Astrocyte (in vitro differentiated cells and primary cell): ENCODE measurements around the gene TERT. TPM values are rescaled to one million over a fixed set of nuclear protein-coding genes. Genes with fewer than 3 reads are reported as not detected.

Experiments used
- DNase-seq: peaks from one replicate; pipeline ENCODE4 v3.0.0-alpha.2; 2010; ENCODE audit warnings: low read depth
- FAIRE-seq: peaks from 2 replicates; lab custom pipeline; 2011; peaks lifted over from hg19 to GRCh38; lab: Jason Lieb, UNC
- H2AFZ ChIP-seq: 2 replicates; pipeline ENCODE4 v1.6.0; 2012; ENCODE audit warnings: low read depth, low read length, inconsistent platforms
- H3K27ac ChIP-seq: 2 replicates; pipeline ENCODE4 v1.5.1; 2011; ENCODE audit warnings: low read depth, low read length, inconsistent platforms
- H3K27me3 ChIP-seq: 2 replicates; pipeline ENCODE4 v1.6.0; 2011; ENCODE audit warnings: low read length, inconsistent platforms; ENCODE audit not compliant: insufficient read depth
- H3K36me3 ChIP-seq: 2 replicates; pipeline ENCODE4 v1.5.1; 2011; ENCODE audit warnings: low read length, inconsistent platforms; ENCODE audit not compliant: insufficient read depth
- H3K4me1 ChIP-seq: 2 replicates; pipeline ENCODE4 v1.5.1; 2011; ENCODE audit warnings: low read length, inconsistent platforms; ENCODE audit not compliant: insufficient read depth
- H3K4me2 ChIP-seq: 2 replicates; pipeline ENCODE4 v1.6.0; 2012; ENCODE audit warnings: low read length, inconsistent platforms
- H3K4me3 ChIP-seq: 2 replicates; pipeline ENCODE4 v1.5.1; 2011; ENCODE audit warnings: low read depth, mild to moderate bottlenecking, low read length, inconsistent platforms; ENCODE audit not compliant: insufficient read depth
- H3K79me2 ChIP-seq: 2 replicates; pipeline ENCODE4 v1.6.0; 2012; ENCODE audit warnings: mild to moderate bottlenecking, low read length, inconsistent platforms; ENCODE audit not compliant: insufficient read depth
- H3K9ac ChIP-seq: 2 replicates; pipeline ENCODE4 v1.6.0; 2012; ENCODE audit warnings: mild to moderate bottlenecking, low read length, inconsistent platforms
- H3K9me3 ChIP-seq: 2 replicates; pipeline ENCODE4 v1.5.1; 2012; ENCODE audit warnings: low read depth, mild to moderate bottlenecking, low read length, inconsistent platforms; ENCODE audit not compliant: insufficient read depth
- H4K20me1 ChIP-seq: 2 replicates; pipeline ENCODE4 v1.6.0; 2012; ENCODE audit warnings: low read length, inconsistent platforms; ENCODE audit not compliant: insufficient read depth
- H3K27ac Mint-ChIP-seq: one replicate; pipeline ENCODE4 v1.8.0; 2021; ENCODE audit warnings: mild to moderate bottlenecking, mixed read lengths; ENCODE audit not compliant: unreplicated experiment
- H3K27me3 Mint-ChIP-seq: one replicate; pipeline ENCODE4 v1.8.0; 2021; ENCODE audit warnings: low read depth, mixed read lengths; ENCODE audit not compliant: unreplicated experiment
- H3K36me3 Mint-ChIP-seq: one replicate; pipeline ENCODE4 v1.8.0; 2021; ENCODE audit warnings: low read depth, mixed read lengths; ENCODE audit not compliant: unreplicated experiment
- H3K4me1 Mint-ChIP-seq: one replicate; pipeline ENCODE4 v1.8.0; 2021; ENCODE audit warnings: low read depth, mixed read lengths; ENCODE audit not compliant: unreplicated experiment
- H3K4me3 Mint-ChIP-seq: one replicate; pipeline ENCODE4 v1.8.0; 2021; ENCODE audit warnings: mild to moderate bottlenecking, moderate library complexity, mixed read lengths; ENCODE audit not compliant: unreplicated experiment
- H3K9me3 Mint-ChIP-seq: one replicate; pipeline ENCODE4 v1.8.0; 2021; ENCODE audit warnings: mild to moderate bottlenecking, mixed read lengths; ENCODE audit not compliant: unreplicated experiment
- CTCF ChIP-seq: IDR thresholded peaks from 2 replicates; pipeline ENCODE4 v1.5.1; 2011; ENCODE audit warnings: low read depth, mild to moderate bottlenecking, inconsistent platforms, low read length, moderate library complexity; ENCODE audit not compliant: insufficient read depth
- EZH2 ChIP-seq: IDR thresholded peaks from 2 replicates; pipeline ENCODE4 v1.6.1; 2012; ENCODE audit warnings: mild to moderate bottlenecking, low read length, inconsistent platforms; ENCODE audit not compliant: insufficient read depth
- total RNA-seq: library from RNA; stranded (reverse); gene quantifications from 2 replicates; pipeline ENCODE4 v1.2.1, GENCODE V29; 2021

The TERT gene
- total RNA-seq, 1 donor from 2014 or later: 0.50 TPM

- no peaks in the 10 kb centered on the region for H3K36me3 ChIP-seq
- no peaks in the 10 kb centered on the region for H3K36me3 Mint-ChIP-seq
- H3K9me3 ChIP-seq: peaks cover 2% of the 10 kb centered on the region
- no peak overlapping the region for H3K27ac ChIP-seq
- H3K4me1 Mint-ChIP-seq: peaks cover 5% of the 10 kb centered on the region
- H2AFZ ChIP-seq: no peak overlapping the region
- DNase-seq: no peak
- H3K27me3 ChIP-seq: peaks cover 6% of the 10 kb centered on the region
- FAIRE-seq: no peak
- H3K4me3 Mint-ChIP-seq: no peak overlapping the region
- H3K27me3 Mint-ChIP-seq: peaks cover 39% of the 10 kb centered on the region
- H3K4me3 ChIP-seq: no peak overlapping the region
- no peak overlapping the region for H3K9ac ChIP-seq
- no peaks in the 10 kb centered on the region for H4K20me1 ChIP-seq
- H3K4me1 ChIP-seq: no peaks in the 10 kb centered on the region
- TF ChIP-seq CTCF (no peak), EZH2 (no peak)
- H3K4me2 ChIP-seq: no peak overlapping the region
- no peaks in the 10 kb centered on the region for H3K9me3 Mint-ChIP-seq
- H3K27ac Mint-ChIP-seq: no peak overlapping the region
- H3K79me2 ChIP-seq: no peaks in the 10 kb centered on the region
Observed at GRCh38 chr5:1206521-1207412, 88.1 kb downstream of the TERT start.

GRCh38 chr5:1205255-1206180 lies 89.3 kb downstream of the TERT start:
- Mint-ChIP-seq H3K4me1 (peaks cover 5% of the 10 kb centered on the region), H3K27me3 (peaks cover 36% of the 10 kb centered on the region), H3K27ac (no peak overlapping the region), H3K4me3 (no peak overlapping the region), H3K9me3 (no peaks in the 10 kb centered on the region), H3K36me3 (no peaks in the 10 kb centered on the region)
- H4K20me1 ChIP-seq: no peaks in the 10 kb centered on the region
- no peak overlapping the region for H2AFZ ChIP-seq
- peaks cover 6% of the 10 kb centered on the region for H3K27me3 ChIP-seq
- H3K4me2 ChIP-seq: no peak overlapping the region
- H3K79me2 ChIP-seq: no peaks in the 10 kb centered on the region
- TF ChIP-seq CTCF (no peak), EZH2 (no peak)
- FAIRE-seq: no peak
- no peak overlapping the region for H3K4me3 ChIP-seq
- H3K9me3 ChIP-seq: no peaks in the 10 kb centered on the region
- H3K36me3 ChIP-seq: no peaks in the 10 kb centered on the region
- H3K9ac ChIP-seq: no peak overlapping the region
- no peak for DNase-seq
- no peaks in the 10 kb centered on the region for H3K4me1 ChIP-seq
- no peak overlapping the region for H3K27ac ChIP-seq
